IPS-18c (cell line): ENCODE data around the gene IRF5.

Experiments
- H3K4me3 ChIP-seq: 2 replicates; pipeline ENCODE4 v1.7.0; 2013; ENCODE audit warnings: low read depth, mild to moderate bottlenecking, low read length, moderate library complexity; ENCODE audit not compliant: insufficient read depth
- H3K9me3 ChIP-seq: one replicate; pipeline ENCODE4 v1.6.1; 2013; ENCODE audit warnings: mild to moderate bottlenecking, low read length, moderate library complexity; ENCODE audit not compliant: control insufficient read depth, insufficient read depth

Gene IRF5

GRCh38 chr7:128944487-128945236, 6.9 kb downstream of the IRF5 start:
- Histone ChIP-seq H3K9me3 (peaks cover 2% of the 10 kb centered on the region), H3K4me3 (no peak overlapping the region)

- peaks cover 2% of the 10 kb centered on the region for H3K9me3 ChIP-seq
- no peak overlapping the region for H3K4me3 ChIP-seq
Measured at GRCh38 chr7:128945668-128946366, 8.1 kb downstream of the IRF5 start.

GRCh38 chr7:128946936-128947830, 9.5 kb downstream of the IRF5 start:
- no peak overlapping the region for H3K4me3 ChIP-seq
- H3K9me3 ChIP-seq, result no peaks in the 10 kb centered on the region

GRCh38 chr7:128947854-128948253, 10.1 kb downstream of the IRF5 start:
- no peak overlapping the region for H3K4me3 ChIP-seq

GRCh38 chr7:128948312-128948973, 10.7 kb downstream of the IRF5 start:
- Histone ChIP-seq H3K4me3 (no peak overlapping the region), H3K9me3 (no peaks in the 10 kb centered on the region)

More at GRCh38 chr7:128947854-128948253, 10.1 kb downstream of the IRF5 start:
- no peaks in the 10 kb centered on the region for H3K9me3 ChIP-seq

GRCh38 chr7:128948976-128949760, 11.4 kb downstream of the IRF5 start:
- Histone ChIP-seq H3K4me3 (no peak overlapping the region), H3K9me3 (no peaks in the 10 kb centered on the region)

- H3K9me3 ChIP-seq, result no peaks in the 10 kb centered on the region
Measured at GRCh38 chr7:128951296-128951695, 13.6 kb downstream of the IRF5 start.

GRCh38 chr7:128954150-128954549, 16.4 kb downstream of the IRF5 start:
- no peak overlapping the region for H3K4me3 ChIP-seq
- no peaks in the 10 kb centered on the region for H3K9me3 ChIP-seq

More at GRCh38 chr7:128951296-128951695, 13.6 kb downstream of the IRF5 start:
- no peak overlapping the region for H3K4me3 ChIP-seq

- Histone ChIP-seq H3K4me3 (no peak overlapping the region), H3K9me3 (no peaks in the 10 kb centered on the region)
Measured at GRCh38 chr7:128954830-128955802, 17.4 kb downstream of the IRF5 start.

GRCh38 chr7:128955981-128956380, 18.3 kb downstream of the IRF5 start:
- no peak overlapping the region for H3K4me3 ChIP-seq
- H3K9me3 ChIP-seq, result no peaks in the 10 kb centered on the region

GRCh38 chr7:128959296-128959695, 21.6 kb downstream of the IRF5 start:
- H3K9me3 ChIP-seq, result no peaks in the 10 kb centered on the region
- no peak overlapping the region for H3K4me3 ChIP-seq

GRCh38 chr7:128961030-128961659, 23.4 kb downstream of the IRF5 start:
- Histone ChIP-seq H3K9me3 (no peaks in the 10 kb centered on the region), H3K4me3 (no peak overlapping the region)

- H3K9me3 ChIP-seq, result no peaks in the 10 kb centered on the region
- H3K4me3 ChIP-seq, result no peak overlapping the region
Measured at GRCh38 chr7:128962899-128963298, 25.2 kb downstream of the IRF5 start.

- H3K9me3 ChIP-seq, result no peaks in the 10 kb centered on the region
- H3K4me3 ChIP-seq, result no peak overlapping the region
Measured at GRCh38 chr7:128963327-128963757, 25.6 kb downstream of the IRF5 start.

- Histone ChIP-seq H3K9me3 (no peaks in the 10 kb centered on the region), H3K4me3 (no peak overlapping the region)
Measured at GRCh38 chr7:128968624-128969023, 30.9 kb downstream of the IRF5 start.
